T-helper 1 cell (primary cell): Measurements from ENCODE around the gene TWNK.

Source experiments
- DNase-seq, 5 donors: peaks; one replicate each; pipeline ENCODE4 v3.0.0-alpha.2; 2012 to 2020
- total RNA-seq, 4 donors: gene quantifications; one replicate each; lab custom pipeline; 2026; lab: John Stamatoyannopoulos, UW

The TWNK gene
- total RNA-seq, result 3.2 to 15.1 (median 7.6) reads per million in 4 donors

DNA sequence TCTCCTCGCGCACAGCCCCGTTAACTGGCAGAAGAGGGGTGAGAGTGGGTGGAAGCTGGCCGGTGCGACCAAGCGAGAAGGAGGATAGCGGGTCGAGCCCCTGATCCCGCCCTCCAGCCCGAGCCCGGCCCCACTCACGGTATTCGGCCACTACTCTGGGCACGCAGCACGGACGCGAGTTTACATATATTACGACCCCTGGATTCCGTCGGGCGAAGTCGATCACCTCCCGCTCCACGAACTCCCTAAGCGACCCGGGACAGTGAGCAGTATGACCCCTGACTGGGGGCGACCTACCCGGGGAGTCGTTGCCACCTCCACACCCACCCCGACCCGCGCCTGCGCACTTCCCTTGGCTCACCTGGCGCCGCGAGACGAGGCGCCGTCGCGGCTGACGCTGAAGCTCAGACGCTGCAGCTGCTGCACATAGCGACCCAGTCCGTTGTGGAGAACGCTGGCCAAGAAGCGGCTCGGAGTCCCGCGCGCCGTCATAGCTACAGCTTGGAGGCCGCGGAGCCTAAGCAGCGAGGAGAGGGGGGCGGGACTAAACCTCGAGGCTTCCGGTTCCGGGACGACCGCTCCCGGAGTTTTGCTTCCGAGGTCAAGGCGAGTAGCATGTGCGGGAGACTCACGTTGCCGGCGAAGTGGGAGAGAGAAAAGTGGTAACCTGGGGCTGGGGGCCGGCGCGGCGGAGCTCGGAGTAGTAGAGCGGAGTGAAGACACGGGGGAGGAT is at the start of gene TWNK, which contains the start of gene MRPL43:
Gene TWNK, plus strand, starts transcription at position 592 of the 733 bp plus-strand sequence. CDS start 668 bp downstream, outside the sequence.
Gene MRPL43, minus strand, starts transcription at position 546 of the 733 bp plus-strand sequence. Its CDS starts 54 bp downstream, at position 492.
- DNase-seq, result peak; percentile 68 to 82 (median 79)

DNA sequence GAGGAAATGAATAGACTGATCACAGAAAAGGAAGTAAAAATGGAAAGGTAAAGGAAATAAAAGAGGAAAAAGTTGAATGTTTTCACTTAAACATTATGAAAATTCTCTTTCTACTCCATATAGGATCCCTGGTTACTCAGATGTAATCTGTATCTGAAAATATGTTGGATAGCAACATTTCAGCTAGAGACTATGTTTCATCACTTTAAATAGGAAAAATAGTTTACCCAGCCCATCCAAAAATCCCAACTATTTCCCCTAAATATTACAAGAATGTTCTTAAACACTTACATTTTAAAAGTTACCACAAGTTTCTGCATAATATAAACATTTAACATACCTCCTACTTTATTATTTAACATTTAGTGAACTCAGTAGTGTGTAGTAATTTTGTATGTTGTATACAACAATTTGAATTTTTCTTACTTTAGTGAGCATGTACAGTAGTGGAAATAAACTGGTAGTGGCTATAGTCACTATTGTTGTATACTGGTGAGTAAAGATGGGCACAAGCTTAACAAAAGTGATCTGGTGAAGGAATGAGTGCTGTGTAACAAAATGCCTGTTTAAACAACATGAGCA is 47.5 kb upstream of the TWNK start:
- no peak for DNase-seq

DNA sequence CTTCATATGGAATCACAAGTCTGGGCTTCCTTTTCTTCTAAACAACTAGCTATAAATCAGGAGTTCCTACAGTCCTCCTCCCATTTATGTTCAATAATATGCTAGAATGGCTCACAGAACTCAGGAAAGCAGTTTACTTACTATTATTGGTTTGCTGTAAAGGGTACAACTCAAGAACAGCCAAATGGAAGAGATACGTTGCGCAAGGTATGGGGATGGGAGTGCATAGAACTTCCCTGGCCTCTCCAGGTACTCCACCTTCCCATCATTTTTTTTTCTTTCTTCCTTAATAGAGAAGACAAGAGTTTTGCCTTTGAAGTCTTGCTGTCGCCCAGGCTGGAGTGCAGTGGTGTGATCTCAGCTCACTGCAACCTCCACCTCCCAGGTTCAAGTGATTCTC is 45.1 kb upstream of the TWNK start:
- no peak for DNase-seq

DNA sequence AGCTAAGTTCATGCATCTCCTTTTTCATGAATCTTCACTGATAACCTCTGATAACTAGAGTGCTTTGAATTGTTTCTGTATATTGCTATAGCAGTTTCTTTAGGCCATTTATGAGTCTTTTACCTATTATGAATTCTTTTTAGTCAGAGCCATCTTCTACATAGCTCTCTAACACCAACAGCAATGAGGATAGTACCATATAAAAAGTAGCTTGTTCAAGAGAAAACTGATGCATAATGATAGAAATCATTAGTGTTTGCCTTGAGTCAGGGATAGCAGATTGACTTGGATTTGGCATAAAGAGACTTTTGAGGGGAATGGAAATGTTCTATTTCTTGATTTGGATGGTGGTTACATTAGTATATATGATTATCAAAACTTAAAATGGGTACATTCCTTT is 43.8 kb upstream of the TWNK start:
- no peak for DNase-seq

DNA sequence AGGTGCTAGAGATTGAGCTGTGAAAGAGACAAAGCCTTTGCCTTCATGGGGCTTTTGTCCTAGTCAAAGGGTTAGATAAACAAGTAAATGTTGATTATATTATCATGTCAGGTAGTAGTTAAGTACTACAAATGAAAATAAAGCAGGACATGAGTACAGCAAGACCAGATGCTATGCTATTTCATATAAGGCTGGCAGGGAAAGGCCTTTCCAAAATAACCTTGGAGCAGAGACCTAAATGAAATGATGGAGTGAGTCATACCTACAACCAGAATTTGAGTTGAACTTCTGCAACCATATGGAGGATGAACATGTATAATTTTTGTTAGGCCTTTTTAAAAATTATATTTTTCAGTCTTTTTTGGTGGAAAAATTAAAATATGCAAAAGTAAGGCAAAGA is 41.6 kb upstream of the TWNK start:
- no peak for DNase-seq

DNA sequence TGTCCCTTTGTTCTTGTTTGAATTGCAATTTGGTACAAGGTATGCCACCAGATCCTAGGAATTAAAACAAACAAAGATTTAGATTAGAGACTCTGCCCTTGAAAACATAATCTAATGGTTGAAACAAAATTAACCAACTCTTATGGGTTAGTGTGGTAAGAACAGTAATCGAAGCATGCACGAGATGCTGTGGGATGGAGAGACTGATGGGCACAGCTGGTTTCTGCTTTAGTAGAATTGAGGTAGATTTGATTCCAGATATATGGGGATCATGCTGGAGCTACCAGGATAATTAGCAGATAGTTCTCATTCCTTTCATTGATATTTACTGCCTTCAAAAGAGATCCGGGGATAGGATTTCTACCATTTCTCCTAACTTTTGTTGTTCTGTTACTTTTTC is 38.4 kb upstream of the TWNK start:
- DNase-seq, result no peak

DNA sequence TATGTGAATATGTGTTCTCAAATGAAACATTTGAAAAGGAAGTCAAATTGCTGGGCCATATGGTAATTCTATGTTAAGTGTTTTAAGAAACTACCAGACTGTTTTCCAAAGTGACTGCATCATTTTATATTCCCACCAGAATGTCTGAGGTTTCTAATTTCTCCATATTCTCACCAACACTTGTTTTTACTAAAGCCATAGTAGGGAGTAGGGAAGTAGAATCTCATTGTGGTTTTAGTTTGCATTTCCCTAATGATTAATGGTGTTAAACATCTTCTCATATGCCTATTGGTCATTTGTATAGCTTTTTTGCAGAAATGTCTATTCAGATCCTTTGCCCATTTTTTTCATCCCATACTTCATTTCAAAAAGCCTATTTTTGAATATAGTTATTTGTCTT is 27.1 kb upstream of the TWNK start:
- no peak for DNase-seq

DNA sequence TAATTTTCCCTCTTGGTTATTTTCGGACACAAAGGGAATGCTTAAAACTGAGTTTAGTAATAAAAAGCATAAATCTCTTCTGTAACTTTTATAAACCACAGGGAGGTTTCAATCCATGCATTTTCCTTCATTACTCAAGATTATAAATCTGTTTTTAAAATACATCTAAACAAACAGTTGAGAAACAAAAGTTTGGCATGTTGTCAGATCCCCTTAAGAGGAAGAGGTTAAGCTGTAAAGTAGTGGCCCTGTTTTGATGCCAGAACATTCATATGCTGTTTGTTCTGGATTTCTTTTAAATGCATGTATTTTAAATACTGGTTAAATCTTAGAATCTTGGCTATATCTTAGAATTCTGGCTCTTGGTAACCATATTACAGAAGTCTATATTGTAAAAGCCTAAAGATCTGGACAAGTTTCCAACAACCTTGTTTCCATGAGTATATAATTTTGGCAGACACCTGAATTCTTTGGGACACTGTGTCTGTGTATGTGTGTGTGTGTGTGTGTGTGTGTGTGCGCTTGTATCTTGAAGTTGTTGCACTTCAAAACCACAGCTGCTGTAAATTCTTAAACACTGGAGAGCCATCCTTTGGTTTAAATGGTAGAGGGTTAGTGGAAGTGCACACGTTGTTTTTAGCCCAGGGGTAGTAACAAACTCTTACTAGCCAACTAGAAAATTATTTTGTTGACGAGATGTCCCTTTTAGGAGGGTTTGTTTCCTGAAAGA is 24.8 kb upstream of the TWNK start:
- no peak for DNase-seq

DNA sequence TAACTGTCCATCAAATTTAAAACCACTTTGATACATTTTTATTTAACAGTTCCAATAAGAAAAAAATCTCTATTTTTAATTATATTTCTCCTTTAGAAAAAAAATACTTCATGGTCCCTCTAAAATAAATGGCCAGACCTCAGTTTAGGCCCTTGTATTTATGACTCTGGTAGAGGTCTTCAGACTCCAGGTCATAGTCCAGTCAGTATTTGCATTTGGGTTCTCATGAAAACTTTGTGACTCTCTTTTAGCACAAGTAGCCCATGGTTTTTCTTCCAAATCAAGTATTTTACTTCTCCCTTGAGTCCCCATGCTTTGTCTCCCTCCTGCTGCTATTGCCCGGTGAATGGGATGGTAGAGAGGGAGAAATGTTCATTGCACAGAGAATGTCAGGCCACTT is 23.5 kb upstream of the TWNK start:
- DNase-seq, result no peak

DNA sequence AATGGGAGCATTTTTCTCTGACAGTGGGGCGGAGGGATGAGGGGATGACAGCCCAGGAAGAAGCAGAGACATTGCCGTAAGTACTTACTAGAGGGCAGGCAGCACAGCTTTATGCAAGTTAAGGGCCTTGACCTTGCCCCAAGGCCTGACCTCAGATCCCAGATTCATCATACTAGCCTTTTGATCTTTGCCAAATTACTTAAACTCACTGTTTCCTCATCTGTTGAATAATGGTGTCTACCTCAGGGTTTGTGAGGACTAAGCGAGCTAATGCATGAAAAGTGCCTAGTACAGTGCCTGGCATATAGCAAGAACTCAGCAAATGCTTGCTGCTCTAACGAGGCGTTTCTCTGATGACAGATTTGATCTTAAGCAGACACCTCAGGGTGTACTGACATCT is 21.5 kb upstream of the TWNK start:
- DNase-seq, result no peak

DNA sequence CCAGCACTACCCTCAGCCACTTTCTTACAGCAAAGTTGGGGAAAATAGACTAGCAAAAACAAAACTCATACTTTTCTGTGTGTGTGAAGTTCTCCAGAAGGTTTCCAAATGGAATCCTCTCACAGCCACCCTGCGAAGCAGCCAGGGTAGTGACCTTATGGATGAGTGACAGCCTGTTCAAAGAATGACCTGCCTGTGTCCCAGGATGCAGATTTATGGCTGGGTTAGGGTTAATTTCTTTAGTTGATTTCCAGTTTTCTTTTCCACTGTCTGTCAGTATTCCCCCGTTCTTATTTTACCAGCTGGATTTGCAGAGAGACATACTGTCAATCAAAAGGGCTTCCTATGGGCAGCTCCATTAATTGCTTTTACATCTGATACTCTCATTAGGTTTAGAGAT is 20.5 kb upstream of the TWNK start:
- DNase-seq, result no peak

DNA sequence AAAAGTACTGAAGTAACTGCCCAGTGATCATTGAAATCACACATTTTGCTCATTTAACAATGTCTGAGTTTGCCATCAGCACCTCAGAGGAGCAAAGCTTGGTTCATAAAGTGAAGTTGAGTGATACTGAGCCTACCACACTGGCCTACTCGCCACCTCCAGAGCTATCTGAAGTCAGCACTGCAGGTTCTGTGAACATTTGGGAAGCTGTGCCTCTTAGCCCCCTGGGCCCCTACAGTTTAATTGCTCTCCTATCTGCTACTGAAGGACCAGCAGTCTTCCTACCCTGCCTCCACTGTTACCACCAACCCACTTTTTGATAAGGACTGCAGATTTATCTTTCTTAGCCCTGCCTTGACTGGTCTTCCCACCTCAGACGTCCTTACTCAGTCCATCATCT is 20.0 kb upstream of the TWNK start:
- DNase-seq, result no peak

DNA sequence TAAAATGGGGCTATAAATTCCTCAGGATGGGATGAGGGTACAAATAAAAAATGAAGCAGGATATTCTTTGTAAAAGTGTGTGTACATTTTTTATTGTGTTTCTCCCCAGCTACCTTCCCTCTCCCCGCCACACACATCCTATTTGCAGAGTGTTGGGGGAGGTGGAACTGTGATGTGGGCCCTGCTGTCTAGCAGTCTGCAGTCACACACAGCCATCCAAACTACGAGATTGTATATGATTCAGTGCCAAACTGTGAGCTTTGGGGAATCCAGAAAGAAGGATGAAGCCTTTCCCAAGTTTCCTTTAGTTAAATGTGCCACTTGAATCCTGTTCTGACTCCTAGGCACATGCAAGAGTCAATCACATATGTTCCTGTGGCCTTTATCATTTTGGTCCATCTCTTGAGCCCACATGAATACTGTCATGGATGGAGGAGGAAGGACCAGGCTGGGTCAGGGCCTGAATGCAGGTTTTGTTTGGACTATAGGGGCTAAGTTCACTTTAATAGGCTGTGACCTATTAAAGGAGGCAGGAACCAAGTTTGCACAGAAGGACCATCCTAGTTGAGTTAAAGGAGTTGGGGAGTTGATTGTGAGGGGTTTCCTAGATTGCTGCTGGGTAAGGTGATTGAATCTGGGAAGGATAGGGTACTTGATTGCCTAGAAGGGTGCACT is 19.1 kb upstream of the TWNK start:
- no peak for DNase-seq

DNA sequence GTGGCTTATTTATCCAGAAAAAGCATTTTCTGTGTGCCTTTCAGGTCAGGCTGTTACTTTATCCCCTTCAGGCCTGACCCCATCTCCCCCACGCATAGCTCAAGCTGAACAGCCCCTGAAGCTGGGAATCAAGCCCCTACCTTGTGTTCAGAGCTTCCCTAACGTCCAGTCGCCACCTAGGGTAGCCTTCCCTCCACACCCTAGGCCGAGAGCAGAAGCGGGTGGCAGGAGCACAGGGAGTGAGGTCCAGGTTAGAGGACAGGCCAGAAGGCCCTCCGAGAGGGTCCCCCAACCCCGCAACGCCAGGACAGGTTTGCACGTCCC is 18.5 kb upstream of the TWNK start:
- DNase-seq, result no peak

DNA sequence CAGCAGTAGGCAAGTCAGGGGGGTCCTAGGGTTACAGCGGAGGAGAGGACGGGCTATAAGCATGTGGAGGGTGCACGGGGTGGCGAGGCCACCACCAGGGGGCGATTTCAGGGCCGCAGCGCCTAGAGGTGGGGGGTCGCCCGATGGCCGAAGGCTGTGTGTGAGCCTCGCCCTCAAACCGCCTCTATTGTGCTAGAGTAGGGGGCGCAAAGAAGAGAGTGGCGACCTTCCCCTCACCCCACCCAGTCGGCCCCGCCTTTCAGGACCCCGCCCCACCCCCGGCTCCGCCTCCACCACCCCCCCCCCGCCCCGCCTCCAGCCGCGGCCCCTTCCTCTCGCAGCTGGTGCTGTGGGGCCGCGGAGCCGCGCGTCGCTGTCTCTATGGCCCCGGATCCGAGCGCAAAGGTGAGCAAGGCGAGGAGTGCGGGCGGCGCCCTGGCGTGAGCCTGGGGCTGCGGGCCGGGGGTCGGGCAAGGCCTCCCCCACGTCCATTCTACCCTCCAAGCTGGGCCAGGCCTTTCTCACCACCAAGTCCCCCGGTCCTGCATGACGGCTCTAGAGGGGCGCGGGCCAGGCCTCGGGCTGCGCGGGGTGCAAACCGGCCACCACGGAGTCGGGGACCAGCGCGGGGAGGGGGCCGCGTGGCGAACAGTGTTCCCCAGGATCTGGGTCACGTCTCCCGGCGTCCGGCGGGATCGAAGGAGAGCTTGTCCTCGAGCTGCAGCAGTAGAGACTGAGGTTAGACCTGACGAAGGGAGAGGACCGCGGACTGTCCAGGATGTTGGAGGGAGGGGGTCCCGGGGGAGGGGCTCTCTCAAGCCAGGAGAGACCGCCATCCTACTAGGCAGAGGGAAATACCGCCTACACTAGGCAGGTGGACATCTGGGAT is 17.9 kb upstream of the TWNK start, which contains the start of gene SEMA4G:
Gene SEMA4G, plus strand, starts transcription at position 318 of the 889 bp plus-strand sequence. CDS start 3,409 bp downstream, outside the sequence.
- DNase-seq, result peak in 3 of 5 donors; percentile 13 to 31 (median 29)

DNA sequence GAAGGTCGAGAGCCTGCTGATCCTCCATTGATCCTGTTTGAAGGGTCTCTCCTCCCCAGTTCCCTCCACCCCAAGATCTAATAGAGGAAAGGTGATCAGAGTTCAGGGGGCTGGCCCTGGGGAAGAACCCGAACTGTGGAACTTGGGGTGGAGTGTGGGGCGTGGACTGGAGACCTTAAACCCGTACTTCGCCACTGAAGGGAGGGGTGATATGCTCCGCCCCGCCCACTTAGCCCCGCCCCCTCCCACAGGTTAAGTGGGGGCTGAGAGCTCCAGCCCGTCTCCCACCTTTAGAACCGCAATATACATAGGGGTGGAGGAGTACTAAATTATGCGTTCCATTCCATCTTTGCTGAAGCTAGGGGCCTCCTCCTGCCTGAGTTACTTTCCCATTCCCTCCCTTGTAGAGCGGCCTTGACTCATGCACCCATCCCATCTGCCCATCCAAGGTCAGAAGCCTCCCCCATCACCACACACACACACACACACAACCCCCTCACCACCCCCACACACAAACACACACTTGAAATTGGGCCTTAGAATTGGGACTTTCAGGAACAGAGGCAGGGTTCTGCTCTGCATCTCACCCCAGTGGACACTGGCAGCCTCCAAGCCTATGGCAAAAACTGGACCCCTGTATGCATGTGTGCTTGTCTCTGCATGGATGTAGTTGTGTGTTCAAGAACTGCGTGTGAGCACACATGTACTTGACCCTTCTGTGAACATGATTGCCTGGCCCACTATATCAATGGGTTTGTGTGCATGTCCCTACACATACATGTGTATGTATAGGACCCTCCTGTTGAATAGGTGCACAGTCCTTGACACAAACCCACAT is 17.0 kb upstream of the TWNK start:
- peak in 2 of 5 donors; percentile 14 to 17 for DNase-seq

DNA sequence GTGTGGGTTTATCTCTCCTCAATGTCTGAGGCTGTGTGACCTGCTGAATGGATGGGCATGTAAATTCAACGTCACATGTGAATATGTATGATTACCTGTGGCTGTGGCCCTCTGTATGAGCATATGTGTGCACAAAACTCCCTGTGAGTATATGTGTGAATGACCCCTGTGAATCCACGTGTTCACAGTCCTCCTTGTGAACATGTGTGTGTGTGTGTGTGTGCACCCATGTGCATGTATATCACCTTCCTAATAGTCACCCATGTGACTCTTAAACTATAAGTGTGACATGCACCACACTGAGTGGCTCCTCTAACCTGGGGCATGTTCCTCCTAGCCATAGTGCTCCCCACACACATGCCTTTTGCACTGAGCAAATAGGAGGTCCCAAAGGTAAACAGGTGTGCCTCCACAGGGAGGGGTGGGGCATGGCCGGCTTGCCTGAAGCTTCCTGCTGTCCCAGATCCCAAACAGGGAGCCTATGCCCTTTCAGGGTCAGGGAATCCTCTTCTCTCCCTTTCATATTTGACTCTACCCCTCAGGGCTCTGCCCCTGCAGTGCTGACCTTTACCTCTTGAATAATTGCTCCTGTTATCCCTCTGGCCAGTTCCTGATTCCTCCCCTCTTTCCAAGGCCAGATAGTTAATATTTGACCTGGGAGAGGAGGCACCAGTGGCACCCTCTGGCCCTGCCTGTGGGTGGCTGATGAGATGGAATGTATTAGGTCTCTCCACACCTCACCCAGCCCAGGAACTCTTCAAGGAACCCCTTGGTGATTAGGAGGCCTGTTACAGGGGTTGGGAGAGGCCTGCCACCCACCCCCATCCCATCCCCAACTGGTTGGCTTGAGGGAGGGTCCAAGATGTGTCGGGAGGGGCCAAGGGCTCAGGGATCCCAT is 16.2 kb upstream of the TWNK start:
- no peak for DNase-seq

DNA sequence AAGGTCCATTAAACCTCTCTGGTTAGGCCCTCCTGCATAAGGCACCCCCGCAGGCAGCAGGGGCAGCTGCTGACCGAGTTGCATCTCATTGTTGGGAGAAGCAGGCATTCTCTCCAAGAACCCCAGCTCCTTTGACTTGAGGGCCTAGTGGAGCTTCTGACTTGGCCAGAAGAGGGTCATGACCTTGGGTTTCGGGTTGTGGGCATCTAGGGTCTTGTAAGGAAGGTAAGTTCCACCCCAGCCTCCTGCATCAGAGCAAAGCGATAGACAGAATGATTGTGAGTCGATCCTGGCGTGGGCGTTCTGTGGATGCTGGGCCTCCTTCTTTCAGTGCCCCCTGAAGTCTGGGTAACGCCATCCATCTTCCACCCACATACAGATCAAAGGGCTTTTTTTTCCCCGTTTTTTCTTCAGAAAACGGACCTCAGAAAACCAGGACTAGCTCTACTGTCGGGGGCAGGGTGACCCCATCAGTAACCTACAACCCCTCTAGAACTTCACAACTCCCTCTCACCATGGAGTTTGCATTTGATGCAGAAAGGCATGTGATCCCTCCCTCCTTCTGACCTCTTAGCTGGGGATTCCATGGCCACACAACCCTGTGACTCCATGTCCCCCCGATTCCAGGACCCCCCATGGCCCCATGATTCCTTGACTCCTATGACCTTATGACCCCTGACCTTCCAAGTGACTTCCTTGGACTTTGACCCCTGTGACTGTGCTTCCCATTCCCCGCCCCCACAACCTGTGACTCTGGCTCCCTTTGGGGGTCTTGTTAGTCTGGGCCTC is 15.0 kb upstream of the TWNK start:
- DNase-seq, result no peak

DNA sequence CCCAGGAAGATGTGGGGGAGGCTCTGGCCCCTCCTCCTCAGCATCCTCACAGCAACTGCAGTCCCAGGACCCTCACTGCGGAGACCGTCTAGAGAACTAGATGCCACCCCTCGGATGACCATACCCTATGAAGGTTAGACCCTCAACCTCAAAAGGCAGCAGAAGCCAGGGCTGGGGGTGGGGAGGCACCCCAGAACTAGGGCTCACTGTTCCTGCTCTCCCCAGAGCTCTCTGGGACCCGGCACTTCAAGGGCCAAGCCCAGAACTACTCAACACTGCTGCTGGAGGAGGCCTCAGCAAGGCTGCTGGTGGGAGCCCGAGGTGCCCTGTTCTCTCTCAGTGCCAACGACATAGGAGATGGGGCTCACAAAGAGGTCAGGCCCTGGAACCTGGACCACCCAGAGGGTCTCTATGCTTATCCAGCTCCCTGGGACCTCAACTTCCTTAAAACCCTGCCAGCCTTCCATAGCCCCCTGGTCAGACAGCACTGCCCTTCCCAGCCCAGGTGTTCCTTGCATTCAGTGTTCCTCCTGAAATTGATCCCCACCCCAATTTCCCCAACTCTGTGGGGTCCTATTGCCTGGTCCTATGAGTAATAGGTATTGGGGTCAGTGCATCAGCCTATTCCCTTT is 14.3 kb upstream of the TWNK start:
- DNase-seq, result no peak
